Ascending aorta (tissue), 2 donors: ENCODE results near the gene ANO6. TPM values are rescaled to one million over a fixed set of nuclear protein-coding genes. Genes with fewer than 3 reads are reported as not detected.

Experiments used
- DNase-seq, 2 donors: peaks; one replicate each; pipeline ENCODE4 v3.0.0-alpha.2; 2019; ENCODE audit warnings: low spot score in 2 of 2
- H3K27ac ChIP-seq, 2 donors: fragments of 200-600 bp; sonication (generic); one replicate each; pipeline ENCODE4 v1.5.1; 2016 to 2017; ENCODE audit warnings: mild to moderate bottlenecking in 1 of 2
- H3K27me3 ChIP-seq: fragments of 200-600 bp; sonication (generic); one replicate; pipeline ENCODE4 v1.5.1; 2017
- H3K36me3 ChIP-seq, 2 donors: fragments of 200-600 bp; sonication (generic); one replicate each; pipeline ENCODE4 v1.5.1; 2016
- H3K4me1 ChIP-seq, 2 donors: fragments of 200-600 bp; sonication (generic); one replicate each; pipeline ENCODE4 v1.5.1; 2016 to 2017; ENCODE audit warnings: mild to moderate bottlenecking in 1 of 2
- H3K4me3 ChIP-seq, 2 donors: fragments of 200-600 bp; sonication (generic); one replicate each; pipeline ENCODE4 v1.5.1; 2016 to 2017; ENCODE audit warnings: mild to moderate bottlenecking in 1 of 2
- H3K9me3 ChIP-seq, 2 donors: fragments of 200-600 bp; sonication (generic); one replicate each; pipeline ENCODE4 v1.5.1; 2016
- intact Hi-C: fragments of 100-400 bp; cut with DNase I; formaldehyde crosslinking; loops from one replicate; pipeline ENCODE4 v1.15.1; 2023
- total RNA-seq: library from RNA; depleted of rRNA; stranded (reverse); fragments of >200 nt; gene quantifications from one replicate; pipeline ENCODE4 v1.1.0, GENCODE V29; 2016
- TF ChIP-seq, protein P1 (sequence below), 3 experiments: fragments of 200-600 bp in 2 of 3; fragments of 450-650 bp in 1 of 3; sonication (generic) in 2 of 3; IDR thresholded peaks; one replicate each; pipeline ENCODE4 v1.5.1; 2016 to 2019; ENCODE audit warnings: antibody characterized with exemption in 3 of 3, mild to moderate bottlenecking in 1 of 3, moderate library complexity in 1 of 3

The ANO6 gene
- total RNA-seq, 1 donor from 2014 or later = 49.6 TPM

DNA sequence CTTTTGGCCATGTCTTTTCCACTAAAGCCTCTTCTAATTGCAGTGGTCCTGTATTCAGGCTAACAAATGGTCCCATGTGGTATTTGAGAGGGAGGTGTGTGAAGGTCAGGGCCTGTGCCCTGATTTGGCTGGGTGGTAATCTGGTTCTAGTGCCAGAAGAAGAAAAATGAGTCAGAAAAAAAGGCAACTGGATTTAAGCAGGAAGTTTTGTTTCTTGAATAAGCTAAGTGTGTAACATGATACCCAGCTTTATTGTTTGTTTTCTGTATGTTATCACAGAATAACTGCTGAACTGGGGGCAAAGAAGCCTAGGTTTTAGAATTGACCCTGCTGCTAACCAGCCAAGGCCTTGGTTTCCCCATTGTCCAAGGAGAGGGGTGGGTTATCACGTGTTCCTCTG is 134.0 kb downstream of the ANO6 start:
- peaks cover 6 to 14% of the 10 kb centered on the region in 2 donors for H3K4me1 ChIP-seq
- H3K36me3 ChIP-seq = peaks cover 3 to 23% of the 10 kb centered on the region in 2 donors
- DNase-seq = no peak
- TF ChIP-seq, protein P1, sequence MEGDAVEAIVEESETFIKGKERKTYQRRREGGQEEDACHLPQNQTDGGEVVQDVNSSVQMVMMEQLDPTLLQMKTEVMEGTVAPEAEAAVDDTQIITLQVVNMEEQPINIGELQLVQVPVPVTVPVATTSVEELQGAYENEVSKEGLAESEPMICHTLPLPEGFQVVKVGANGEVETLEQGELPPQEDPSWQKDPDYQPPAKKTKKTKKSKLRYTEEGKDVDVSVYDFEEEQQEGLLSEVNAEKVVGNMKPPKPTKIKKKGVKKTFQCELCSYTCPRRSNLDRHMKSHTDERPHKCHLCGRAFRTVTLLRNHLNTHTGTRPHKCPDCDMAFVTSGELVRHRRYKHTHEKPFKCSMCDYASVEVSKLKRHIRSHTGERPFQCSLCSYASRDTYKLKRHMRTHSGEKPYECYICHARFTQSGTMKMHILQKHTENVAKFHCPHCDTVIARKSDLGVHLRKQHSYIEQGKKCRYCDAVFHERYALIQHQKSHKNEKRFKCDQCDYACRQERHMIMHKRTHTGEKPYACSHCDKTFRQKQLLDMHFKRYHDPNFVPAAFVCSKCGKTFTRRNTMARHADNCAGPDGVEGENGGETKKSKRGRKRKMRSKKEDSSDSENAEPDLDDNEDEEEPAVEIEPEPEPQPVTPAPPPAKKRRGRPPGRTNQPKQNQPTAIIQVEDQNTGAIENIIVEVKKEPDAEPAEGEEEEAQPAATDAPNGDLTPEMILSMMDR (IDR thresholded peaks at IDR 0.05) = no peak
- intact Hi-C loops = loop anchor here (5.0 kb wide), 2 partner anchors 38 to 83 kb away; no protein-coding TSS in a partner anchor
- peak overlapping the region; percentile 40 to 69 for H3K27ac ChIP-seq
- H3K27me3 ChIP-seq = no peaks in the 10 kb centered on the region
- no peak overlapping the region for H3K4me3 ChIP-seq
- no peaks in the 10 kb centered on the region for H3K9me3 ChIP-seq

DNA sequence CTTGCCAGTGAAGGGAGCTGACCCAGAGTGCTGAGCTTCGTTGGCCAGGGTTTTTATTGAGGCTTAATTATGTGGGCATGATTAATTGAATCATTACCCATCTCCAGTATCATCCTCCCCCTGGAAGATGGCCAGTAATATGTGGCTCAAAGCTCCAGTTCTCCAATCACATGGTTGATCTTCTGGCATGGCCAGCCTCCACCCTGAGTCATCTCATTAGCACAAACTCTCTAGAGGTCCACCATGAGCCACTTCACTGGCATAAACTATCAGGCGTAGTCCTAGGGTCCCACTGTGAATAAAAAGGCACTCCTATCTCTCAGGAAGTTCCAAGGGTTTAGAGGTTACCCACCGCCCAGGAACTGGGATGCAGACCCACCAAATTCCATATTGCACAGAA is 135.0 kb downstream of the ANO6 start:
- TF ChIP-seq, protein P1 (IDR thresholded peaks at IDR 0.05) = no peak
- Histone ChIP-seq H3K27ac (peak overlapping the region; percentile 62 to 69), H3K9me3 (no peaks in the 10 kb centered on the region), H3K4me1 (peaks cover 6 to 22% of the 10 kb centered on the region in 2 donors), H3K4me3 (no peak overlapping the region), H3K36me3 (peaks cover 3 to 23% of the 10 kb centered on the region in 2 donors), H3K27me3 (no peaks in the 10 kb centered on the region)
- DNase-seq = no peak
- intact Hi-C loops = loop anchor here (5.0 kb wide), 1 partner anchor 84 kb away; no protein-coding TSS in a partner anchor

DNA sequence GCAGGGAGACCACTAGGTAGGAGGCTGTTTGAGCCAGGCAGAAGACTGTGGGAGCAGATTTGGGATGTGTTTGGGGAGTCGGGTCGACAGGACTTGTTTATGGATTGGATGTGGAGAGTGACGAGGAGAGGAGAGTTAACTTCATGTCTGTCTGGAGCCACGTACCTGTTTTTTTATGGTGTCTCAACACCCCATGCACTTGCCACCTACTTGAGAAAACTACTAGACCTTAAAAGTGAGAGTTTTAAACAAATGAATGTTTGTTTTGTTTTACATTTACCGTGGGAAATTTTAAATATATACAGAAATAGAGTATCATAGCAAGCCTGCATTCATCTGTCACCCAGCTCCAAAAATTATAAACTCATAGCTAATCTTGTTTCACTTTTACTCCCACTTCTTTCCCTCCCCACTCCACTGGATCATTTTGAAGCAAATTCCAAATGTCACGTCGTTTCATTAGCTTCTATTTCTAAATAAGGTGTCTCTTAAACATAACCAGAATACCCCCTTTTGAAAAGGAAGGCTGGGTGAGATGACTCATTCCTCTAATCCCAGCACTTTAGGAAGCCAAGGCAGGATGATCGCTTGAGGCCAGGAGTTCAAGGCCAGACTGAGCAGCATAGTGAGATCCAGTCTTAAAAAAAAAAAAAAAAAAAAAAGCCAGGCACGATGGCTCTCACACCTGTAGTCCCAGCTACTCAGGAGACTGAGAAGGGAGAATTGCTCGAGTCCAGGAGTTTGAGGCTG is 136.2 kb downstream of the ANO6 start:
- Histone ChIP-seq H3K9me3 (no peaks in the 10 kb centered on the region), H3K27ac (peak overlapping the region; percentile 62 to 69), H3K4me1 (peaks cover 2 to 18% of the 10 kb centered on the region in 2 donors), H3K36me3 (peaks cover 3 to 23% of the 10 kb centered on the region in 2 donors), H3K4me3 (peak overlapping the region in 1 of 2 donors; percentile 10), H3K27me3 (no peaks in the 10 kb centered on the region)
- no peak for DNase-seq
- intact Hi-C loops = loop anchor here (5.0 kb wide), 1 partner anchor 85 kb away; no protein-coding TSS in a partner anchor
- TF ChIP-seq, protein P1 (IDR thresholded peaks at IDR 0.05) = no peak

DNA sequence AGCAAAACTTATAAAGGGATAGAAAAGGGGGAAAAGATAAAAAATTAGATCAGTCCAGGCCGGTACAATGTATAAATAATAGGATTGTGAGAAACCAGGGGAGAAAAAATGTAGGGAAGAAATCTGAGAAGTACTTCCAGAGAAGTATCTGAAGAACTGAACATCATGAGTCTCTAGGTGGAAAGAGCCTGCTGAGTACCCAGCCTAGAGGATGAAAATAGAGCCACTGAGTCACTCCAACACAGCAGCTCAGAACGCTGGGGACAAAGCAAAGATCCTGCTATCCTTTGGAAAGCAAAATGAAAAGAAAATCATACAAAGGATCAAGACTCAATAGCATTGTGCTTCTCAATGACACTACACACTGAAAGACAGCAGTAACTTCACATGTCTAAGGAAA is 138.0 kb downstream of the ANO6 start:
- intact Hi-C loops = loop anchor here (5.0 kb wide), 1 partner anchor 87 kb away; no protein-coding TSS in a partner anchor
- Histone ChIP-seq H3K4me3 (no peak overlapping the region), H3K36me3 (peaks cover 3 to 14% of the 10 kb centered on the region in 2 donors), H3K9me3 (no peaks in the 10 kb centered on the region), H3K27me3 (no peaks in the 10 kb centered on the region), H3K27ac (peak overlapping the region; percentile 26 to 62), H3K4me1 (peaks cover 6 to 36% of the 10 kb centered on the region in 2 donors)
- TF ChIP-seq, protein P1 (IDR thresholded peaks at IDR 0.05) = no peak
- no peak for DNase-seq

DNA sequence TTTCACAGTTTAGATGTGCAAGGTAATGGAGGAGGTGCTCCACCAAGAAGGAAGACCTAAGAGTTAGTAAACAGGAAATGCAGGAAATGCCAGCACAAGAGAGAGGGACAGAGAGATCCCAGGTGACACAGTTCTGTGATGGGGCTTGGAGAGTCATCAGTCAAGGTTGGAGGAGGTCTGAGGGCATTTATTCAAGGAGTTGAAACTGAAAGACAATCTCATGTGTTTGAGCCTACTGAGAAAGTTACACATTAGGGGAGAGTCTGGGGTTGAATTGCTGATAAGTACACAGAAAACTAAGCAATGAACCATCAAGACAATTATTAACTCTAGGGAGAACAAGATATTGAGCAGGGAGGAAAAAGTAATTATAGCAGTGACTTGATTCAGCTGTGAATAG is 138.5 kb downstream of the ANO6 start:
- DNase-seq = no peak
- Histone ChIP-seq H3K36me3 (peaks cover 3 to 12% of the 10 kb centered on the region in 2 donors), H3K4me3 (no peak overlapping the region), H3K4me1 (peaks cover 6 to 37% of the 10 kb centered on the region in 2 donors), H3K9me3 (no peaks in the 10 kb centered on the region), H3K27me3 (no peaks in the 10 kb centered on the region), H3K27ac (peak overlapping the region in 1 of 2 donors; percentile 15)
- intact Hi-C loops = loop anchor here (5.0 kb wide), 1 partner anchor 87 kb away; no protein-coding TSS in a partner anchor
- TF ChIP-seq, protein P1 (IDR thresholded peaks at IDR 0.05) = no peak
